AG20443 (cell line): Measurements from ENCODE around the gene WASL.
"Not testable (repeated sequence)": the region's sequence is repeated elsewhere in the genome, so short reads cannot be mapped to it uniquely, and the experiment has no call there.

Source experiments
- DNase-seq: peaks from one replicate; pipeline ENCODE4 v3.0.0; 2012; ENCODE audit warnings: low spot score, mixed read lengths

The WASL gene

DNA sequence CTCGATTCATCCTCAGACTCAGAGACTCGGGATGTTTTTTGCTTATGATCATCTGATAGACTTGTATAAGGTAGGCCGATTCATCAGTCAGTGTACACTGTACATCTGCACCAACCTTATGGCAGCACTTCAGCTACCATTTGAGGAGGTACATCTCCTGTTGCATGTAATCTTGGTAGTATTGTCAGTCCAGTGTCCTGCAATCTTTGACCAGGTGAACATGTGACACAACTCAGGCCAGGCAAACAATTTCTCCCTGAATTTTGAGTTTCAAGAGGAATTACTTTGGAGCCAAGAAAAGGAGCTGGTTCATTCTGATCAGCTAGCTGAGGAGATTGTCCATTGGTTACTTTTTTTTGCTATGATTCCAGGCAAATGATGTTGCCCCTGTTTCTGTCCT is 19.7 kb upstream of the WASL start:
- DNase-seq, result no peak

DNA sequence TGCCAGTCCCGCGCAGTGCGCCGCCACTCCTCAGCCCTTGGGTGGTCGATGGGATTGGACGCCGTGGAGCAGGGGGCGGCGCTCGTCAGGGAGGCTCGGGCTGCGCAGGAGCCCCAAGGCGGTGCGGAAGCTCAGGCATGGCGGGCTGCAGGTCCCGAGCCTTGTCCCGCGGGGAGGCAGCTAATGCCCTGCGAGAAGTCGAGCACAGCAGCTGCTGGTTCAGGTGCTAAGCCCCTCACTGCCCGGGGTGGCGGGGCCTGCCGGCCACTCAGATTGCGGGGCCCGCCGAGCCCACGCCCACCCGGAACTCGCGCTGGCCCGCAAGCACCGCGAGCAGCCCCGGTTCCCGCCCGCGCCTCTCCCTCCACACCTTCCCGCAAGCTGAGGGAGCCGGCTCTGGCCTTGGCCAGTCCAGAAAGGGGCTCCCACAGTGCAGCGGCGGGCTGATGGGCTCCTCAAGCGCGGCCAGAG is 14.4 kb upstream of the WASL start:
- DNase-seq, result no peak

DNA sequence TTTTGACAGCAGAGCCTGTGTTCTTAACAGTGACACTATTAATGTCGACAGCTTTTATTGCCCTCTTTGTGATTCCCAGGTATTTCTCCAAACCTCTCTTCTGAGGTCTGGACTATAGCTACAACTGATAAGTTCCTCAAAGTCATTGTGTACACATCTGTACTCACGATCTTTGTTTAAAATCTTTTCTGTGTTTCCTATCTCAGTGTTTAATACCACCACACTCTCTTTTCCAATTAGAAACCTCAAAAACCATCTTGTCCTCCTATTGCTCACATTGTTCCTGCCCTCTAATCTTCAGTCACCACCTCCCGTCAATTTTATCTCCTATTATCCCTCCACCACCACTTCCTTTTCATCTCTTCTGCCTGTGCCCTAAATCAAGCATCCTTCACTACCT is 12.9 kb upstream of the WASL start:
- DNase-seq, result no peak

DNA sequence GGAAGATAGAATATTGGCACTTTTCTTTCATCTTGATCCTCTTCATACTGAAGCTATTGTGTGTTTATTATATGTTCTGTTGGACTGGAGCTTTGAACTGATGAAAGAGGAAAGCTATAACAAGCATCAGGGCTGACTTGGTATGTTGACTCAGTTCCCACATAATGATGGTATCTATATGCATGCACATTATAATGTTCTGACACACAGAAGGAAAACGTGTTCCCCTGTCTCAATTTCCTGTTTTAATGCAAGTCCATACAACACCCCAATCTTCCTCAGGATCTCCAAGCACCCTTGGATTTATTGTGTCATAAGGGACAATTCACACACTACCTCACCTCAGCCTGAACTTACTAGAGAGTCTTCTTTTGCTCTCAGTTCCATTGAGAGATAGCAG is 8.3 kb upstream of the WASL start:
- DNase-seq, result no peak

DNA sequence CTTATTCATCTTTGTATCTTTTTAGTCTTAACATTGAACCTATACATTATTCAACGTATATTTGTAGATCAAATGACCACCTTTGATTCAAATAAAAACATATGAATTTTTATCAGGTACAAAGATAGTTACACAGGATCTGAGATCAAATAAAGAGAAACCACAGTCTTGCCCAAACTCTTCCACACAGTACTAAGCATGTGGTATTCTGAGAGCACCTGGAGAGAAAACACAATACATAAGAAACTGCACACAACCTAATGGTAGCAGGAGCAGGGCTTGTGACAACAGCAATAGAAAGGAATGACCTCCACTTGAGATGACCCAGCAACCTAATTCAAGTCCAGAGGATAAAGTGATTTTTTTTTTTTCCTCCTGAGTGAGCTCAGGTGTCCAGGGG is 6.5 kb upstream of the WASL start:
- DNase-seq, result no peak

DNA sequence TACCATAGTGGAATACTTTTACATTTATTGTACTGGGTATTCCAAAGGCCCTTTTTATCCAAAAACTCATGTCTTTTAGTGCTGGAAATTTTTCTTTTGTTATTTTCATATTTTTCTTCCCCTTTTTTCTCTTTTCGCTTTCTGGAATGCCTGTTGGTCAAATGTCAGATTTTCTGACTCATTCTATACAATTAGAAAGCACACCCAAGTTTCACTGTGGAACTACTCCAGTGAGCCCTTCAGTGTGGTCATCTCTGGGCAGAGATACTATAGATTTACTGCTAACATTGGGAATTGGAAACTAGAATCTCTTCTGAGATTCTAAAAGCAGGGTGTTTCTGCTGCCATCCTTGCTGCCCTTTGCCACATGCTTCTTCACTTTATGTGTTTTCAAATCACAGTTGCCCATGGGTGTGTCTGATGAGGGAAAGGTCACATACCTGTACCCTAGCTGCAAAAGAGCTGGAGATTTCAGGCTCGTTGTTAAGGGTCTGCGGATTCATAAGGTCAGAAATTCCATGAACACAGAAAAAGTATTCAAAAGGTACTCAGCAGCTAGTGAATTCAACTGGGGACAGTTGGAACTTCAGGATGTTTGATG is 5.6 kb upstream of the WASL start:
- DNase-seq, result no peak

DNA sequence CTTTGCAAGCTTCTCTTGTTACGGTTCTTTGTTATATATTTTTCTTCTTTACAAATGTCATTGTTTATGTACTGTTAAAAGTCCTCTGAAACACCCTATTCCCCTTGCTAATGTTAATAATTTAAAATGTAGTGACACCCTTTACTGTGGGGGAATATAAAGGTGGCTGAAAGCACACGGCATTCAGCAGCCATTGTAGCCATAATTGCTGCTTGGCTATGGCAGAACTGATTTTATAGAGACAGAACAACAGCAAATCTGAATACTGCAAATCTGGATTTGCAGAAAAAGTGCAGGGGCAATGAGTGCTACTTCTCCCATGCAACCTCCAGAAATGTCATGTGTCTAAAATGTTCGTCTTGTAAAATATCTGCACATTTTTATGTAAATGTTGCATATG is 3.7 kb upstream of the WASL start:
- DNase-seq, result no peak

DNA sequence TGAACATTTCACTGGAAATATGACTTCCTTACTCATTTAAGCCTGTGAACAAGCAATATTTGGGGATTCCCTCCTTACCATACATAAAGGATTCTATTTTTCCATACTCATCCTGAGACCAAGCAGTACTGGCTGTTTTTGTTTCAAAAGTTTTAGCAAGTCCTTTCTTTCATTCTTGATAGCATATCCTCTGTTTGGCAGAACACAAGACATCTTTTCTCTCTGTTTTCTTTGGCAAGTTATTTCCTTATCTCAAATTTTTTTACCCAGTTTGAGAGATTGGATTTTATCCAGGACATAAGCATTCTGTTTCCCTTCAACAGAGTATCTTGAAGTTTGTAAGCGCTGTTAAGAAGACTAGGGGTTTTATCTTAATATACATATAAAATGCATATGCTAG is 3.0 kb upstream of the WASL start:
- DNase-seq, result no peak

DNA sequence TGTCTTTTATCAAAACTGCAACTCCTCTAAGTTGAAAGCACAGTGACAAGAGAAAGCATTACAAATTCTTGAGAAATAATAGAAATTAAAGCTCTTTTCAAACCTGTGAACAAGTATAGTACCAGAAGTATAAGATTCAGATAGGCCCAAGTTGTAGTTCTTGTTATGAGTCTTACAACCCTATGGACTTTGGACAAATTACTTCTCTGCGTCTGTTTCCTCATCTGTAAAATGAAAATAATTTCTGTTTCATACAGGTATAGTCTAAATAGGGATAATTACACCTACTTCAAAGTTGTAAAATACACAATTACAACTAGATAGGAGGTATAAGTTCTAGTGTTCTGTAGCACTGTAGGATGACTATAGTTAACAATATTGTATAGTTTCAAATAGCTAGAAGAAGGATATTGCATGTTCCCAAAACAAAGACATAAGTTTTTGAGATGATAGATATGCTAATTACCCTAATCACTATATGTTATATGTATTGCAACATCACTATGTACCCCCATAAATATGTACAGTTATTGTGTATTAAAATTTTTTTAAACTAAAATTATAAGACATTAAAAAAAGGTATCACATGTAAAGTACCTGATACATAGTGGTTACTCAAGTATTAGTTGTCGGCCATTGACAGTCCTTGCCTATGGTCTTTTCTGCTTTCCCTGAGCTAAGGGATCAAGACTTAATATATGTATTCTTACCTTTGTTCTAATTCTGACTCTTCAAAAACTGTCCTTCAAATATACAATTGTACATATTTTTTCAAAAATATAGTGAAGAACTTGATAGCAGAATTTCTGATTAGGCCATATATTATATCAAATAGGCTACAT is 1.8 kb upstream of the WASL start:
- no peak for DNase-seq

DNA sequence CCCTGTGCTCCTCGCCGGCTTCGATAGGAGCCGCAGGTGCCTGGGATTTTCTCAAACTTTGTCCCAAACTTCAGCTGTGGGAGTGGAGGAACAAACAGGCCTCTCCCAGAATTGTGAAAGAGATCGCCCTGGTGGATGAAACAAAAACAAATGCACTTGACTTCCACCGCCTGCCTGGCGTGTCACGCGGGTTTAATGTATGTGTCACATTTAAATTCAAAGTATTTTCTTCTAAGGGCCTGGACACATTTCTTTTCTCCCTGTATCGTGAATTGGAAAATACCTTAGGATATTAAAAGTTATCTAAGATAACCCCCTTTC is 694 bp upstream of the WASL start:
- no peak for DNase-seq

DNA sequence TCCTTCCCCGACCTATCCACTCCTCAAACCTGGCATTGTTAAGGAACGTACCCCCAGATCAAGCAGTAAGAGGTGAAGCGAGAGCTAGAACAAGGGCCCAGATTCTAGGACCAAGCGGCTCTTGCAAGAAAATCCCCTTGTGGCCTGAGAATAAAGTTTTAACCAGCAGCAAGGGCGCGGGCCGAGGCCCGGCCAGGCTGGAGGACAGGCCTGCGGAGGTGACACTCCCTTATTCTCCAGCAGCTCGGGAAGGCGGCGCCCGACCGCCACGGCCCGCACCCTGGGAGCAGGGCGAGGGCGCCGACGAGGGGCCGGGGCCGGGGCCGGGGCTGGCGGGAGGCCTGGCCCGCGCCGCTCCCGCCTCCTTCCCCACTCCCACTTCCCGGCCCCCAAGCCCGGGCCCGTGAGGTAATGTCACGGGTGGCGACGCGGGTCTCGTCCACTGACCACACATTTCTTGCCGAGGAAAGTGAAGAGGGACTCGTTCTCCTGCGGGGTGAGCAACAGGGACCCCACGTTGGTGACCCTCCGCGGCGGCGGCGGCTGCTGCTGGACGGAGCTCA is 551 bp downstream of the WASL start:
- DNase-seq, result peak; percentile 72

DNA sequence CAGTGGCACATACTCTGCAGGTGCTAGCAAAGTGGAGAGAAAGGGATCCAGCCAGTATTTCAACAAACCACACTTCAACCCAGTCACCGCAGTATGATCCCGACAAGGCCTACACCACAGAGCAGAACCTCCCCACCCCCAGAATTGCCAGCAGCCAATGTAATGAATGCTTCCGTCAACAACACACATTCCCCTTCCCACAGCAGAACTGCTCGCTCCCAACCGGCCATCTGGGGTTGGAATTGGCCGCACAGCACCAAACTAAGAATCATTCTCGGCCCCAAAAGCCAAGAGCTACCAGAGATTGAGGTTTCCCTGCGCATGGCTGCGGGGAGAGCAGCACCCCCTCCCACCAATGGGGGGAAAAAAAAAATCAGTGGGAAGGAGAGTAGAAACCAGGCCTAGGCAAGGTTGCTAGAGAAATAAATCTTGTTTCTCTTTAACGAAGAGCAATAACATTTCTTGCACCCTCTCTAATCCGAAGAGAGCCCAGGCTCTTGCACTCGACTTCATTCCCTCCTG is 1.1 kb downstream of the WASL start:
- DNase-seq, result peak; percentile 63

DNA sequence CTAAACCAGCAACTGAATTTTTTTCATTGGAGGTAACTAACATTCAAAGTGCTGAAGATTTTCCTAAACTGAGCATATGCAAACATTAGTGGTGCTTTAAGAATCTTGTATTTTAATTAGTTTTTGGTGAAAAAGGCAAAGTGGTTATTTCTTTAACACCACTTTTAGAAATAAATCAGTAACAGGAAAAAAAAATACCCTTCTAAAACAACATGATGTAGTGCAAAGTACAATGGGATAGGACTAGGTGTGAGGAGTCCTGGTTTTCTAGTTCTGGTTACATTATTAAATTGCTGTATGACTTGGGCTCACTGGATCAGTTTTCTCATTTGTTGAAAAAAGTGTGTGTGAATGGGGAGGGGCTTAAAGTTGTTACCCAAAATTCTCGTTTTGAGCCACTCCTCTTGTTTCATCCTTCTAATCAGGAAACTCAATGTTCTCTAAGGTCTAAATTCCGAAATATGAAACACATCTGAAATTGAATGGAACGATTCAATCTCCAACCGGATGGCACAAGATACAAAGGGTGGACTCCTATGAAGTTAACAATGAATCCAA is 1.8 kb downstream of the WASL start:
- no peak for DNase-seq

DNA sequence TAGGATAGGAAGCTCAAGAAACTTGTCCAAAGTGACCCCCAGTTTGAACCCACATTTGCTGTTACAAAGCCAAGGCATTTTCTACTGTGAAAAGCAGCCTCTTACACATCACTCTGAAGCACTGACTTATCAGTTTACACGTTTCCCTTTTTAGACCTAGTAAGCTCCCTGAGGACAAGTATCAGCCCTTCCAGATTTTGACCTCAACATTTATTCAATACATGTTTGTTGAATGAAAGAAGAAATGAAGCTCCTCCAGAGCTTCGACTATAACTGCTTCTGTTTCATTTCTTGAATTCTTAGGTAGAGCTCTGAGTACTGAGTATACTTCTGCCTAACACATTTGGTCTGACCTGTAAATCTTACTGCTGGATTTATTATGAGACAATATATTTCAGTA is 2.7 kb downstream of the WASL start:
- no peak for DNase-seq

DNA sequence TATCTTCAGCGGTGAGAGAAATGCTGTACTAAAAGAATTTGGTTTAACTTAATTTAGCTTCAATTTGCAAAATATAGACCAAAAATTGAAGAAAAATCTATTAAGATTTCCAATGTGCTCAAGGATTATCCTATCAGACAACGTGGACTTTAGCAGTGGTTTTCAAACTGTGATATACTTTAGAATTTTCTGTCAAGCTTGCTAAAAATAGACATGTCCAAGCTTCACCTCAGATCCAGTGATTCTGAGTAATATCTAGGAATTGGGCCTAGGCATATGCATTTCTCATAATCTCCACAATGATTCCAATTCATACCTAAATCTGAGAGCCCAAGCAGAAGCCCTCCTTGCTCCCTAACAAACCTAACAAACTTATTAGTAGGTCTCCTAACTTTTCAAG is 3.4 kb downstream of the WASL start:
- no peak for DNase-seq

DNA sequence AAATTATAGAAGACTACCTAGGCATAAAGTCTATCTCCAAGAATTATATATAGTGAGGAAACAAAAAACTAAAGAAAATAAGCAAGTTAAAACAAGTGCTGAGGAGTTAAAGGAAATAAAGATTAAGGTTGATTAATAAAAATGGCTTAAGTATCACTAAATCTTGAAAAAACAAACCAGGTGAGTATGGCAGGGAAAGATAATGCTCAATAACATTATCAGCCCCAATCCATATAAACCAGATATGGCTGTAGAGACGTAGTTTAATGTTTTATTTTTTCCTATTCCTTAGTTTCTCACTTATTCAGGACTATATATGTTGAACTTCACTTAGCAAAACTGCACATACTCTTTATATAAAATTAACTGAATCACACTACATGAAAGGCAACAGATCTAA is 4.4 kb downstream of the WASL start:
- DNase-seq, result no peak

DNA sequence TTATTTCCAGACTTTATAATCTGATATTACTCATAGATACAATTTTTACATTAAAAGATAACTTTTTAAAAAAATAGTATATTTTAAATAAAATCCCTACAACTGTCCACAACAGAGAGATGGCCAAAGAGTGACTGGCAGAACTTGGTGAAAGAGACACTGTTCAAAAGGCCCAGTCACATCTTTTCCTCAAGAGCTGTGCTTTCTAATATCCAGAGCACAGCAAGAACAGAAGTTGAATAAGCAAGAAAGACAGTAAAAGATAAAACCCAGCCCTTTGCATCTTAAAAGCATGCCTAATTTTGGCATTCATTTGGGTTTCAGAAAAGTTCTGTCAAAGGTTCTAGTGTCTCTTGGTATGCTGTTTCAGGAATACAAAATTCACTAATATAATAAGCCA is 6.9 kb downstream of the WASL start:
- no peak for DNase-seq

DNA sequence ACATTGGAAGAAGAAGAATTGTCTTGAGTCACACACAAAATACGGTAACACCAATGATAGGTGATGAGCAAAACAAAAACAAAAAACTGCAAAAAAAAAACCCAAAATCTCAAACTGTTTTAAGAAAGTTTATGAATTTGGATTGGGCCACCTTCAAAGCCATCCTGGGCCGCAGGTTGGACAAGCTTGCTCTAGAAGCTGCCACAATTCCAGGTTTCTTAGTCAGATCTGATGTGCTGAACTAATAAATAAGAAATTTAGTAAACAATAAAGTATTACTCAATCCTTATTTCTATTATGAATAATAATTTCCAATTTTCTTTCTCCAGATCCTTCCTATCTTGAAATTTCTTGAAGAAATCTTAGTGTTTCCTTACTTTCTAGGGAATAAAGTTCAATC is 10.0 kb downstream of the WASL start:
- DNase-seq, result no peak

DNA sequence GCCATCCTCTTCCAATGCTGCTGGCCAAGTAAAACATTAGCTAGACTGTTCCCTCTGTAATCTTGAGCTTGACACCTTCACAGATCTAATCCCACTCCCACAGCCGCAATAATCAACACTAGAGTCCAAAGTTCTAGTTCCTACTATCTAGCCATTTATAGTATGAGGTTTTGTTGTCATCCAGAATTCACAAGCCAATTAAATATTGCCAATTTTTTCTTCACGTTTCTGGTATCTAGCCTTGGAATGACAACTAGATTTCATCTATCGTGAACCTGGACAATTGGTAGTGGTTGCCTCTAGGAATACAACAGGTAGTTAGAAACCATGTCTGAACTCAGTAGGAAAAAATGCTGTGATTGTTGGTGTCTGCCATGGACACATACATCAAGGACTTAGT is 10.4 kb downstream of the WASL start:
- DNase-seq, result no peak

DNA sequence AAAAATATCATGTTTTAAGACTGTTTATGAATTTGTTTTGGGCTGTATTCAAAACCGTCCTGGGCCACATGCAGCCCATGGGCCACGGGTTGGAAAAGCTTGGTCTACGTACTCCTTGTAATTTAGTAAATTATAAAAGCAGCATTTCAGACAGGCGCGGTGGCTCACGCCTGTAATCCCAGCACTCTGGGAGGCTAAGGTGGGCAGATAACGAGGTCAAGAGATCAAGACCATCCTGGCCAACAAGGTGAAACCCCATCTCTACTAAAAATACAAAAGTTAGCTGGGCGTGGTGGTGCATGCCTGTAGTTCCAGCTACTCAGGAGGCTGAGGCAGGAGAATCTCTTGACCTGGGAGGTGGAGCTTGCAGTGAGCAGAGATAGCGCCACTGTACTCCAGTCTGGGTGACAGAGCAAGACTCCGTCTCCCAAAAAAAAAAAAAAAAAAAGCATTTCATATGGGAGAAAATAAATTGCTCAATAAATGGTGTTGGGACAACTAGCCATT is 11.6 kb downstream of the WASL start:
- DNase-seq, result not testable (repeated sequence)

DNA sequence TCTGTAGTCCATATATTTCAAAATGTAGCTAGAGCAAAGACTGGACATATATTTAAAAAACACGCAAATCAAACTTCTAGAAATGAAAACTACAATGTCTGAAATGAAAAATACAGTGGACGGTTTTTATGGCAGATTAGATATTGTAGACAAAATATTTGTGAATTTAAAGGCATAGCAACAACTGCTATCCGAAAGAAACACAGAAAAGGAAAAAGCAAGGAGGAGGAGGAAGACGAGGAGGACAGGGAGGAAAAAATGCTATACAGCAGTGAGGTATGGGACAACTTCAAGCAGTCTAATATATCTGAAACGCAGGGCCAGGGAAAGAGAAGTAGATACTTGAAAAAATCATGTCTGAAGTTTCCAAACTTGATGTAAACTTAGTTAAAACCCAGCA is 13.3 kb downstream of the WASL start:
- no peak for DNase-seq

DNA sequence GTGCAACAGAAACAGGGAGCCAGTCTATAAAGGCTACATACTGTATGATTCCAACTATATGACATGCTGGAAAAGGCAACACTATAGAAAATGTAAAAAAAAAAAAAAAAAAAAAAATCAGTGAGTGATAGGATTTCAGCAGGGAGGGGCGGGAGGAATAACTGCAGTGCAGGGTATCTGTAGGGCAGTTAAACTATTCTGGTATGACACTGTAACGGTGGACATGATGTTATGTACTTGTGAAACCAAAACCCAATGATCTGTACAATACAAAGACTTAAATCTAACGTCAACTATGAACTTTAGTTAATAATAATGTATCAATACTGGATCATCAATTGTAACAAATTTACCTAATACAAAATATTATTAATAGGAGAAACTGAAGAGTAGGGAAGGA is 14.3 kb downstream of the WASL start:
- no peak for DNase-seq
